ENCODE results near the gene NTF4.
A peak's percentile ranks its signal among the peaks of the same experiment; 100 is the strongest.
"Not testable (repeated sequence)": the region's sequence is repeated elsewhere in the genome, so short reads cannot be mapped to it uniquely, and the experiment has no call there.

NTF4 gene

GRCh38 chr19:49019242-49019932 lies 45.2 kb downstream of the NTF4 start:
- H3K4me3 ChIP-seq (replicated peaks; ENCODE audit: insufficient read depth, low read length), result peak overlapping the region; percentile 16
- TF ChIP-seq CTCF (IDR thresholded peaks at IDR 0.05; ENCODE audit: insufficient read depth, low read length) (no peak), GABPA (IDR thresholded peaks at IDR 0.05; ENCODE audit: low read depth) (no peak), POLR2AphosphoS5 (IDR thresholded peaks at IDR 0.05; ENCODE audit: low read depth) (no peak), SPI1 (IDR thresholded peaks at IDR 0.05; ENCODE audit: borderline replicate concordance, low read depth) (no peak), REST (IDR thresholded peaks at IDR 0.05; ENCODE audit: insufficient replicate concordance, low read depth) (no peak)
- no peak overlapping the region for H3K27ac ChIP-seq (replicated peaks)
- peaks cover 35% of the 10 kb centered on the region for H3K27me3 ChIP-seq (ENCODE audit: insufficient read depth, poor library complexity, severe bottlenecking)
- DNase-seq (ENCODE audit: low read depth in 1 of 2, low spot score in 1 of 2), result no peak

GRCh38 chr19:49018388-49019241 lies 46.0 kb downstream of the NTF4 start:
- Histone ChIP-seq H3K4me3 (replicated peaks; ENCODE audit: insufficient read depth, low read length) (peak overlapping the region; percentile 6; the same call in 1 of the 2 replicates), H3K27me3 (ENCODE audit: insufficient read depth, poor library complexity, severe bottlenecking) (peaks cover 35% of the 10 kb centered on the region)
- not testable (repeated sequence) for H3K27ac ChIP-seq (replicated peaks); DNase-seq (ENCODE audit: low read depth in 1 of 2, low spot score in 1 of 2)

- peak in 1 of 2 experiments; percentile 62 for DNase-seq (ENCODE audit: low read depth in 1 of 2, low spot score in 1 of 2)
- peak overlapping the region; percentile 37 for H3K4me3 ChIP-seq (replicated peaks; ENCODE audit: insufficient read depth, low read length)
- TF ChIP-seq POLR2AphosphoS5 (IDR thresholded peaks at IDR 0.05; ENCODE audit: low read depth) (no peak; the same call in 1 of the 2 replicates), CTCF (IDR thresholded peaks at IDR 0.05; ENCODE audit: insufficient read depth, low read length) (peak; percentile 35), REST (IDR thresholded peaks at IDR 0.05; ENCODE audit: insufficient replicate concordance, low read depth) (no peak)
- peaks cover 35% of the 10 kb centered on the region for H3K27me3 ChIP-seq (ENCODE audit: insufficient read depth, poor library complexity, severe bottlenecking)
- H3K27ac ChIP-seq (replicated peaks), result no peak overlapping the region
These were observed 46.8 kb downstream of the NTF4 start for GRCh38 chr19:49017666-49018351.

GRCh38 chr19:49017041-49017665 lies 47.5 kb downstream of the NTF4 start, which contains the start of gene LHB:
Gene LHB (minus strand): TSS chr19:49017091. CDS start chr19:49017081, 10 bp downstream.
- Histone ChIP-seq H3K27ac (replicated peaks) (no peak within 1 kb of the TSS), H3K27me3 (ENCODE audit: insufficient read depth, poor library complexity, severe bottlenecking) (peaks cover 35% of the 10 kb centered on the region), H3K4me3 (replicated peaks; ENCODE audit: insufficient read depth, low read length) (peak within 1 kb of the TSS; percentile 37)
- TF ChIP-seq CTCF (IDR thresholded peaks at IDR 0.05; ENCODE audit: insufficient read depth, low read length) (no peak), SPI1 (IDR thresholded peaks at IDR 0.05; ENCODE audit: borderline replicate concordance, low read depth) (no peak)
- DNase-seq (ENCODE audit: low read depth in 1 of 2, low spot score in 1 of 2), result no peak
